AML-193 (cell line): ENCODE data around the gene XAGE1A.
"Not testable (repeated sequence)": the region's sequence is repeated elsewhere in the genome, so short reads cannot be mapped to it uniquely, and the experiment has no call there.

Experiments used
- DNase-seq, 2 experiments: peaks; one replicate each; lab custom pipeline; 2025; lab: John Stamatoyannopoulos, UW

XAGE1A gene, protein sequence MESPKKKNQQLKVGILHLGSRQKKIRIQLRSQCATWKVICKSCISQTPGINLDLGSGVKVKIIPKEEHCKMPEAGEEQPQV

DNA sequence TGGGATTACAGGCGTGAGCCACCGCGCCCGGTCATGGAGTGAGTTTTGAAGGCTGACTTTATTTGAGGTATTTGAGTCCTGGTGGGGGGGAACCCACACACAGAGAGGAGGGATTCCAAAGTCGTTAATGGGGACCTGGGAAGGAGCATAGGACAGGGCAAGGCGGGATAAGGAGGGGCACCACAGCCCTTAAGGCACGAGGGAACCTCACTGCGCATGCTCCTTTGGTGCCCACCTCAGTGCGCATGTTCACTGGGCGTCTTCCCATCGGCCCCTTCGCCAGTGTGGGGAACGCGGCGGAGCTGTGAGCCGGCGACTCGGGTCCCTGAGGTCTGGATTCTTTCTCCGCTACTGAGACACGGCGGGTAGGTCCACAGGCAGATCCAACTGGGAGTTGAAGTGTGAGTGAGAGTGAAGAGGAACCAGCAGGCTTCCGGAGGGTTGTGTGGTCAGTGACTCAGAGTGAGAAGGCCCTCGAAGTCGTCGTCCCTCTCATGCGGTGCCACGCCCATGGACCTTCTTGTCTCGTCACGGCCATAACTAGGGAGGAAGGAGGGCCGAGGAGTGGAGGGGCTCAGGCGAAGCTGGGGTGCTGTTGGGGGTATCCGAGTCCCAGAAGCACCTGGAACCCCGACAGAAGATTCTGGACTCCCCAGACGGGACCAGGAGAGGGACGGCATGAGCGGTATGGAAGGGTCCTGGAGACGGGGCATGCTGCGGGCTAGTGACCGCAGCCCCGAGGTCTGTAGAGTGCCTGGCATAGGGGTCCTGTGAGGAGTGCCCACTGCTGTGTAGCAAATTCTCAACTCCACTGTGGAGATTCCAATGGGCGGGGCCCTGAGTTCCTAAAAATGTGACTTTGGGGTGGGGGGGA, at the start of gene XAGE1A:
XAGE1A (plus strand) TSS at position 264 of the 874 bp plus-strand sequence. CDS start 1,554 bp downstream, outside the sequence.
- DNase-seq: not testable (repeated sequence)

DNA sequence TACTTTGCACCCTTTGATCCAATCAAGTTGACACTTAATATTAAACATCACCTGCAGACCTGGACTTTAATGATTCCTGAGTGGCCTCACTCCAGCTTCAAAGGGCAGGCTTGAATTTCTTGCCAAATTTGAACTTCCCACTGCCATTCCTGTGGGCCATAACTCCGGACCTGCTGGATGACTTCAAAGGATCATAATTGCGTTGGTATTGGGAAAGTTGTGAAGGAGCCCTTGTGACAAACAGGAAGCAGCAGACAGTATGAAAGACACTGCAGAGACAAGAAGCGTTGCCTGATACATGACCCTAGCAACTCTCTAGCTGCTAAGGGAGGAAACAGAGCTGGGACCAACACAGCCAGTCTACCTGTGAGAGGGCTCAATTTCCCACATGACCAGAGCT, 43.6 kb upstream of the XAGE1A start:
- DNase-seq: not testable (repeated sequence)

DNA sequence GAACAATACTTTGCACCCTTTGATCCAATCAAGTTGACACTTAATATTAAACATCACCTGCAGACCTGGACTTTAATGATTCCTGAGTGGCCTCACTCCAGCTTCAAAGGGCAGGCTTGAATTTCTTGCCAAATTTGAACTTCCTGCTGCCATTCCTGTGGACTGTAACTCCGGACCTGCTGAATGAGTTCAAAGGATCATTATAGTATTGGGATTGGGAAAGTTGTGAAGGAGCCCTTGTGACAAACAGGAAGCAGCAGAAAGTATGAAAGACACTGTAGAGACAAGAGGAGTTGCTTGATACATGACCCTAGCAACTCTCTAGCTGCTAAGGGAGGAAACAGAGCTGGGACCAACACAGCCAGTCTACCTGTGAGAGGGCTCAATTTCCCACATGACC, 24.3 kb upstream of the XAGE1A start:
- DNase-seq: not testable (repeated sequence)

DNA sequence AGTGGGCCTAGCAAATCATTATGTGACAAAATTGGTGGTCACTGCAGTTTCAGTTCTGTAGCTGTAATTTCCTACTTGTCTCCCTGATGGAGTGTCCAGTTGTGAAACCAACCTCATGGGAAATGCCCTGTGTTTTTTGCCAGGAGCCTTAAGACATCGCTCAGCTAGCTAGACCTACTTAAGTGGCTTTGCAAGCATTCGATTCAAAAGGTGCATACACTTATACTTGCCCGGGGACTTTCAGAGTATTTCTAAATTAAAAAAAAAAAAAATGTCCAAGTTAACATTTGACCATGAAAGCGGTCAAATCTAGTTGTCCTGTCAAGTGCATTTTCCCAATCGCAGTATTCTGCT, 788 bp downstream of the XAGE1A start:
- DNase-seq: not testable (repeated sequence)

DNA sequence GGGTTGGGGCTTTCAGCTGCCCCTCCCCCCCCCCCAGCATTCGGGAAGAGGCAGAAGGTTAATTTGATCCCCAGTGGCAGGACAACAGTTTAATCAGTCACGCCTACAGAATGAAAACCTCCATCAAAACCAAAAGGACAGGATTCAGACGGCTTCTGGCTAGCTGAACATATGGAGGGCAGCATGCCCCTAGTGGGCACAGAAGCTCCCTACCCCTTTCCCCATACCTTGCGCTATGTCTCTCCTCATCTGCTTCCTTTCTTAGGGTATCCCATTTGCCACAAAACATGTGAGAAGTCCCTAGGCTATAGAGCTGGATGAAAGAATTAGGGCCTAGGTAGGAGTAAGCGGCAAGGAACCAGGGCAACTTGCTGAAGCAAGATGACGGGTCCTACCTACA, 5.8 kb downstream of the XAGE1A start:
- DNase-seq: not testable (repeated sequence)

DNA sequence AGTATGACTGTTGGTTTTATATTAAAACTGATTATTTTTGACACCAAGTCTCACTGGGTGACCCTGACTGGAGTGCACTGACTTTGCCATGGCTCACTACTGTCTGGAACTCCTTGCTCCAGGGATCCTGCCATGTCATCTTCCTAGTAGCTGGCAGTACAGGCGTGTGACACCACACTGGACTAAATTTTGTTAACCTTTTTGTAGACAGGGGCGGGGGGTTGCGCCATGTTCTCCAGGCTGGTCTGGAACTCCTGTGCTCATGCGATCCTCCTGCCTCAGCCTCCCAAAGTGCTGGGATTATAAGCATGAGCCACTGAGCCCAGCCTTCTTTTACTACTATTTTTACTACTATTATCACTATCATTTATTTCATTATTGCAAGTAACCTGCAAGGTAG, 8.9 kb downstream of the XAGE1A start:
- DNase-seq: no peak

DNA sequence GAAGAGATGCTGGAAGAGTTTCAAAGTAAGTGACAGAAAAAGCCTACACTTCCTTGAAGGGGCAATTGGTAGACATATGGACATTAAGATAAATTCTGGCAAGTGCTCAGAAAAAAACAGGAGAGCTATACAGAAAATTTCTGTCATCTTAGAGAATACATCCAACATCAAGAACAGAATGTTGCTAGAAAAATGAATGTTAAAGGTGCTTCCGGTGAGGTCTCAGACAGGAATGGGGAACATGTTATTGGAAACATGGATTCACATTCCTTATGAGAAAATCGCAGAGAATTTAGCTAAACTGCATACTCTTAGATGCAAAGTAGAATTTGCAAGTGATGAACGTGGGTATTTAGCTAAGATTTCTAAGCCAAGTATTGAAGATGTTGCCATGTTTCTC, 11.7 kb downstream of the XAGE1A start:
- no peak for DNase-seq

DNA sequence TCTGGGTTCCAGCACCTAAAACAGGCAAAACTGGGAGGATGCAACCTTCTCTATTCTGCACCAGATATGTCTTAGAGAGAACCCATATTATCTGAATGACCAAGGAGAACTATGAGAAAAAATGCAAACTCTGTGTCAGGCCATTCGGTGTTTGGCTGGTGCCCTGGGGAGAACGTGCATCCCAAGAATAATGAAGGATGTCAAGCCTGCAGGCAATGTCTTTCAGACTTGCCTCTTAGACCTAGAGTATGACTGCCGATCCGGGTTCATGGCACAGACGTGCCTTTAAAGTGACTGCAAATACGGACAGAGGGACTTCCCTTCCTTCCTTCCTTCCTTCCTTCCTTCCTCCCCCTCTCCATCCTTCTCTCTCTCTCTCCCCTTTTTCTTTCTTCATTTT, 14.3 kb downstream of the XAGE1A start:
- no peak for DNase-seq

DNA sequence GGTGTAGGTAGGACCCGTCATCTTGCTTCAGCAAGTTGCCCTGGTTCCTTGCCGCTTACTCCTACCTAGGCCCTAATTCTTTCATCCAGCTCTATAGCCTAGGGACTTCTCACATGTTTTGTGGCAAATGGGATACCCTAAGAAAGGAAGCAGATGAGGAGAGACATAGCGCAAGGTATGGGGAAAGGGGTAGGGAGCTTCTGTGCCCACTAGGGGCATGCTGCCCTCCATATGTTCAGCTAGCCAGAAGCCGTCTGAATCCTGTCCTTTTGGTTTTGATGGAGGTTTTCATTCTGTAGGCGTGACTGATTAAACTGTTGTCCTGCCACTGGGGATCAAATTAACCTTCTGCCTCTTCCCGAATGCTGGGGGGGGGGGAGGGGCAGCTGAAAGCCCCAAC, 15.5 kb downstream of the XAGE1A start:
- not testable (repeated sequence) for DNase-seq

DNA sequence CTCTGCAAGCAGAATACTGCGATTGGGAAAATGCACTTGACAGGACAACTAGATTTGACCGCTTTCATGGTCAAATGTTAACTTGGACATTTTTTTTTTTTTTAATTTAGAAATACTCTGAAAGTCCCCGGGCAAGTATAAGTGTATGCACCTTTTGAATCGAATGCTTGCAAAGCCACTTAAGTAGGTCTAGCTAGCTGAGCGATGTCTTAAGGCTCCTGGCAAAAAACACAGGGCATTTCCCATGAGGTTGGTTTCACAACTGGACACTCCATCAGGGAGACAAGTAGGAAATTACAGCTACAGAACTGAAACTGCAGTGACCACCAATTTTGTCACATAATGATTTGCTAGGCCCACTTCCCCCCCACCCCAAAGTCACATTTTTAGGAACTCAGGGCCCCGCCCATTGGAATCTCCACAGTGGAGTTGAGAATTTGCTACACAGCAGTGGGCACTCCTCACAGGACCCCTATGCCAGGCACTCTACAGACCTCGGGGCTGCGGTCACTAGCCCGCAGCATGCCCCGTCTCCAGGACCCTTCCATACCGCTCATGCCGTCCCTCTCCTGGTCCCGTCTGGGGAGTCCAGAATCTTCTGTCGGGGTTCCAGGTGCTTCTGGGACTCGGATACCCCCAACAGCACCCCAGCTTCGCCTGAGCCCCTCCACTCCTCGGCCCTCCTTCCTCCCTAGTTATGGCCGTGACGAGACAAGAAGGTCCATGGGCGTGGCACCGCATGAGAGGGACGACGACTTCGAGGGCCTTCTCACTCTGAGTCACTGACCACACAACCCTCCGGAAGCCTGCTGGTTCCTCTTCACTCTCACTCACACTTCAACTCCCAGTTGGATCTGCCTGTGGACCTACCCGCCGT, 20.7 kb downstream of the XAGE1A start:
- not testable (repeated sequence) for DNase-seq

DNA sequence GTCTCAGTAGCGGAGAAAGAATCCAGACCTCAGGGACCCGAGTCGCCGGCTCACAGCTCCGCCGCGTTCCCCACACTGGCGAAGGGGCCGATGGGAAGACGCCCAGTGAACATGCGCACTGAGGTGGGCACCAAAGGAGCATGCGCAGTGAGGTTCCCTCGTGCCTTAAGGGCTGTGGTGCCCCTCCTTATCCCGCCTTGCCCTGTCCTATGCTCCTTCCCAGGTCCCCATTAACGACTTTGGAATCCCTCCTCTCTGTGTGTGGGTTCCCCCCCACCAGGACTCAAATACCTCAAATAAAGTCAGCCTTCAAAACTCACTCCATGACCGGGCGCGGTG, 21.3 kb downstream of the XAGE1A start, which contains the start of gene XAGE1B:
XAGE1B (minus strand) TSS at position 77 of the 339 bp plus-strand sequence. CDS start 1,536 bp downstream, outside the sequence.
- DNase-seq: not testable (repeated sequence)

DNA sequence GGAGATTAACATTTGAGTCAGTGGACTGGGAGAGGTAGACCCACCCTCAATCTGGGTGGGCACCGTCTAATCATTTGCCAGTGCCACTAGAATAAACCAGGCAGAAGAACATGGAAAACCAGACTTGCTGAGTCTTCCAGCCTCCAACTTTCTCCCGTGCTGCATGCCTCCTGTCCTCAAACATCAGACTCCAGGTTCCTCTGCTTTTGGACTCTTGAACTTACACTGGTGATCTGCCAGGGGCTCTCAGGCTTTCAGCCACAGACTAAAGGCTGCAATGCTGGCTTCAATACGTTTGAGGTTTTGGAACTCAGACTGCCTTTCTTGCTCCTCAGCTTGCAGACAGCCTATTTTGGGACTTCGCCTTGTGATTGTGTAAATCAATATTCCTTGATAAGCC, 45.4 kb downstream of the XAGE1A start:
- DNase-seq: not testable (repeated sequence)

DNA sequence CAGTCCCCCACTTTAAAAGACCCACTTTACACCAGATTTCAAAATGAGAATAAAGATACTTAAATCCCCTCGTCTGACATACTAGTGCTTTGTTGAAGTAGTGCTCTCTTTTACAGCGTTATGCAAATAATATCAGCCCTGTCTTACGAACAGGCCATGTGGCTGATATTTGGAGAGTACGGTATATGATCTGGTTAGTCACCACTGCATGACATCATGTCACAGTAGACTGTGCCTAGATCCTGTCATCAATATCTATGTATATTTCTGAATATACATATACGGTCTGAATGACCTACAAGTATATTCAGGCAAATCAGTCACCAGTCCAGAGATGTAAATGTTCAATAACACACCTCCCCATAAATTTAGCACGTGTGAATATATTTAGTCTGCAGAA, 46.7 kb downstream of the XAGE1A start:
- no peak for DNase-seq

DNA sequence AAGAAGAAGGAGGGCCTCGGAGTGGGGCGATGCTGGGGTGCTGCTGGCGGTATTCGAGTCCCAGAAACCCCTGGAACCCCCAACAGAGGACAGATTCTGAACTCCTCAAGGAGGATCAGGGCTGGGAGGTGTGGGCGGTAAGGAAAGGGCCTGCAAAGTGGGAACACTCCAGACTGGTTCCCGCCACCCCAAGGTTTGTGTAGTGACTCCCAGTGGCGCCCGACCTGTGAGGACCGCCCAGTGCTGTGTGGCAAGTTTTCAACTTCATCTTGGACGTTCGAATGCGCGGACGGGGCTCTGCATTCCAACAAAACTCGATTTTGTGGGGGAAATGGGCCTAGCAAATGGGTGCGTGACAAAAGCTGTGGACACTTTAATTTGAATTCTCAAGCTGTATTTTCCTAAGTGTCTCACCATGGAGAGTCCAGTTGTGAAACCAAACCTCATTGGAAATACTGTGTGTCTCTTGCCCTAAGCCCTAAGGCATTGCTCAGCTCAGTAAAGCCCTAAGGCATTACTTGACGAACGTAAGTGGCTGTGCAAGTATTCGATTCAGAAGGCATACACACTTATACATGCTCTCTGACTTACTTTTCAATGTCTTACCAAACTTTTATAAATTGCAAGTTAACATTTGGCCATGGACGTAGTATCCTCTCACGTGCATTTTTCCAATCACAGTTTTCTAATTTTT, 48.7 kb downstream of the XAGE1A start:
- DNase-seq: no peak

DNA sequence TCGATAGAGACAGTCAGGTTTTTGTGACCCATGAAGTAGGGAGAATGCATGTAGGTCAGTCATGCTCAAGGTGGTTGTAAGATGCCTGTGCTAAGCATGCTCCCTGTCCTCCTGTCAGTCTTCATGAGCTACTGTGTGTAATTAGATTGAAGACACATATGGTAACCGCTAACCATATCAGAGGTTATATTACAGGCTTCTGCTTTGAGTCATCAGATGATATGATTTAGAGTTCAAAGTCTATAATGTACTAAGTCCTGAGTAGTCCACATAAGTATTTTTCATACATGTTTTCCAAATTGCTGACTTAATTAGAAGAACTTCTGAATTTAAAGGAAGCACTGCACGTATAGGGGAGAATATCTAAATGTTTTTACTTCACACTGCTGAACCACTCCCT, 53.2 kb downstream of the XAGE1A start:
- DNase-seq: not testable (repeated sequence)
